Hematopoietic multipotent progenitor cell treated with erythropoietin and hydrocortisone succinate and interleukin-3 and kit ligand, for 15 days (in vitro differentiated cells): ENCODE data around the gene FAM234B.
"Not testable (repeated sequence)": the region's sequence is repeated elsewhere in the genome, so short reads cannot be mapped to it uniquely, and the experiment has no call there.

ENCODE experiments used
- DNase-seq: peaks from one replicate; pipeline ENCODE4 v3.0.0-alpha.2; 2015; ENCODE audit warnings: low spot score

The FAM234B gene

DNA sequence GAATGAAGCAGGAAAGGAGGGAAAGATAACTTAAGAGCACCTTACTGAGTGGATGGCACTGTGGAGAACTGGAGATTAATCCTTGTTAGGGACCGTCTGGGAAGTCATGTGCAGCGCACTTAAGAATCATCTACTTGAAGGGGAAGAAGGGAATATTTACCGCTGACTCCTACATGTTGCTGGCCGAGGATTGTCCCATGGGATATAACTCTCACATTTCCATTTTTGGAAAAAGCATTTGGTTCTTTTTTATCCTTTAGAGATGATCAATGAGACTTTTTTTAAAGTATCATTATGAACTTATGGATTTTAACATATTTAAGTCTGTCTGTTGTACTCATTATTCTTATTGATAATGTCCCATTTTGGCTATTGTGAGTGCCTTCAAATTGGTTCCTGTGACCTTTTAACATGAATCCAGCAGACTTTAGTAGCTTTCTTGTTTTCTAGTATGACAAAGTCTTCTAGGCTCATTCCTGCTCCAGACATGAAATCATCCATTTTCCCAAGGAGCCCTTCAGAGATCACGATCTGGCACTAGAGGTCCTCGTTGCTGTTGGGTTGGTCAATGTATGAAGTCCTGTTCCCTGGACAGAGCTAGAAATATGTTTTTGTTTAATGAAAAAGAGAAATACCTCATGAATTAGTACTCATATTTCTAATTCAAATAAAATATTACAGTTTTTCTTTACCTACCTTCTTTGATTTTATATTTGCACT, 20.2 kb upstream of the FAM234B start:
- no peak for DNase-seq

DNA sequence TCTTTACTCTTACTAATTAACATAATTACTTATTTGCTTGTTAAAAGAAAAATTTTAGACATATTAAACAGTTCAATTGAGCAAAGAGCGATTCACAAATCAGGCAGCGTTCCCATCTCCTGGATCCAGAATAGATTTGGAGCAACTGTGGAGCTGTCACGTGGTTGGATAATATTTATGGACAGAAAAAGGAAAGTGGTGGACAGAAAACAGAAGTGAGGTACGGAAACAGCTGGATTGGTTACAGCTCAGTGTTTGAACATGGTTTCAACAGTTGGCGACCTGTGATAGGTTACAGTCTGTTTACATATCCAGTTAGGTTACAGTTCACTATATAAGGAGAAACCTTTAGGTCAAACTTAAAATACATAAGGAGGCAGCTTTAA, 19.7 kb upstream of the FAM234B start:
- DNase-seq = no peak

DNA sequence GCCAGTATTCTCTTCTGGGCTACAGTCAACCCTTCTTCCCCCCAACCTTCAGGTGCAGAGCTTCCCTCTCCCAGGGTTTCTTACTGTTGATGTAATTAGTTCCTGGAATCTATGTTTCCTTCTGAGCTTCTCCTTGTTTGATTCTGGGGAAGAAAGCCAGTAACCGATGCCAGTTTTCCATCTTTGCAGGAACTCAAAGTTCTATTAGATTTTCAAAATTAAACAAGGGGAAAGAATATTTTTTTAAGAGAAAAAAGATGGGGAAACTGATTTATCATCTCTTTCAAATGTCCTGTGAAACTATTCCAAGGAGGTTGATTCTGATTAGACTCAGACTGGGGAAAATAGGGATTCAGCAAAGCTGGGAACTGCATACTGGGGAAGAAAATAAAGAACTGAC, 17.9 kb upstream of the FAM234B start:
- DNase-seq = no peak

DNA sequence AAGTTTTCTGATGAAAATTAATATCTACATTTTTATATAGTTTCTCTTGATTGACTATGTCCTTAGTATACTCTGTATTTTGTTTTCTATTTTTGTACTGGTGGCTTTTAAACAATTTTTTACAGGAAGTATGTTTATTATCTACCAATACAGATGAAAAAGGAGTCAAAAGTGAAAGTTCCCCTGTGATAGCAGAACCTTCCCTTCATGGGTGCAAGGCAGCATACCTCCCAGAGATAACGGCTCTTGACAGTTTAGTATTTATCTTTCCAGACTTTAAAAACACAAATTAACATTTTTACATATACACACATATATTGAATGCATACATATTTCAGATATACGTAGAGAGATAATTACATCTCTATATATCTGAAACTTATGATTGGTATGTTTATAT, 17.1 kb upstream of the FAM234B start:
- DNase-seq = peak; percentile 75

DNA sequence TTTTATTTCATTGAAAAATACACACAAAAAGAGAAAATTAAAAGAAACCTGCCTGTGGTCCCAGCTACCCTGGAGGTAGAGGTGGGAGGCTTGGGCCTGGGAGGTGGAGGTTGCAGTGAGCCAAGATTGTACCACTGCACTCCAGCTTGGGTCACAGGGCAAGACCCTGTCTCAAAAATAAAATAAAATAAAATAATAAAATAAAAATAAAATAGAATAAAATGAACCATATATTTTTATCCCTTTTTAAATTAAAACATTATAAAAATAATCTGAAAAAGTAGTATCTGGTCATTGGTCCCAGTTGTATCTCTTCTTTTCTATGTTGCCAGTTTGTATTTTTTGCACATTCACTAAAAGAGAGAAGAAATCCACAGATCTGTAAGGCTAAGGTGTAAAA, 16.7 kb upstream of the FAM234B start:
- DNase-seq = no peak

DNA sequence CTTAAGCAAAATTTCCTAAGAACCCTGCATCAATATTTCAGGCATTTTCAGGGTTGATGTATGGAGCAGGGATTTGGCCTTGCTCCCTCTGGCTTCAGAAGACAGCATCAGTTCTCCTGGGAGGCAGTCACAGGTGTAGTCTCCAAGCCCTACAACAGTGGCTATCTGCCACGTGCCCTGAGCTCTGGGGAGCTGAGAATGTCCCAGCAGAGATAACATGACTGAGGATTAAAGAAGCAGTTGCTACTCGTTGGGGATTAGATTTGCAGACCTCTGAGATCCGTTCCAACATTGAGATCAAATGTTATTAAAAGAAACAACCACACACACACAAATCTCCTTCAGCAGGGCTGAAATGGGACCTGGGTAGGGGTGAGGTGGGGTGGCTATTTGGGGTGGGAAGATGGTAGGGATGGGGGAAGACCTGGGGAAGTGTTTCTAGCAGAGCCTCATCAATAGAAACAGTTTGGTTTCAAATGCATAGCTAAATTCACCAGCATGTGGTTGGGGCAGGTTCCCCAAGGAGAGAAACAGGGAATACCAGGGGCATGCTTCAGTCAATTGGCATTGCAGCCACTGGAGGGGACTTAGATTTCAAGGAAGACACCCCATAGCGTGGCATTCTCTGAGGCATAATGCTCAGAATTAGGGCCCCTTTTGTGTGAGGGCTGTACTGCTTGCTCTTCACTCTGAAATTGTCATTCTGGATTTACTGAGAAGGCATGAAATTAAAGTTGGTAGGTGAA, 15.2 kb upstream of the FAM234B start:
- DNase-seq = no peak

DNA sequence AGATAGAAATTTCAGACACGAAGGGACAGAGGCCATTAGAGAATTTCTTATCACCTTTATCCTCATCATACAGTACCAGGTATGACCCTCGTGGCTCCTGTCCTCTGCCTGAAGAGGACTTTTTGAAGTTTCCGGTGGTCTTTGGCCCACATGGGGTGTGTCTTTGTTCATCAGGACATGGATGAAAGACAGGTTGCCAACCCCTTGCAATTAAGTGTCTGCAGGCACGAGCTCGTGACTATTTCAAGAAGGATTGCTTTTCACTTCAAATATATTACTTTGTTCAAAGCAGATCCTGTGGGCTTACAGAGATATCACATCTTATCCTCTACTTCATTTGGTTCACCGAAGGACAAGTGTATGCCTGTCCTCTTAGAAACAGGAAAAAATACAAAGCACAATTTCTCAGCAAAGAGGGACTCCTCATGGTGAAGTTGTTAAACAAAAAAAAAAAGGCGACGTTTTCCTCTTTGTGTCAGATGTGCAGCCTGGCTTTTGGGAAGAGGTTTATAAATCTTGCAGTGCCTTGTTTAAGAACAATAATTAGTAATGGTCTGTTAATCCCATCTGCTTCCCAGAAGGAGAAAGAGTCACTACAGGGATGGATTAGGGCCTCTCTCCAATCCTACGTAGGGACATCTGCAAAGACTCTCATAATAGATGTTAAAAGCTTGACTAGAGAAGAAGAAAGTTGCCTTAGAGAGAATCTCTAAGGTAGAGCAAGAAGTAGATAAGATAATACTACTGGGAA, 13.5 kb upstream of the FAM234B start:
- no peak for DNase-seq

DNA sequence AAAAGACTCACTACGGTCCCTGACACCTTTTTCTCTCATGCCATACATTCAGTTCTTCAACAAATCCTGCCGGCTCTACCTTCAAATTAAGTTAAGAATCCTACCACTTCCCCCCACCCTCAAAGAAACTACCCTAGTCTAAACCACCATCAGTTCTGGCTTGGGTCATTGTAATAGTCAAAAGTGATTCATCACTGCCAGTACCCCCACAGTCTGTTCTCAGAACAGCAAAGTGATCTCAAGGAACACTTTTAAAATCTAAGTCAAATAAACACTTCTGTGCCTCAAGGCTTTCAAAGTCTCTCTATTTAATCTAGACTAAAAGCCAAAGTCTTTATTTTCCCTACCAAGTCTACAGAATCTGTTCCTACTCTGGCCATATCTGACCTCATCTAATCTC, 12.0 kb upstream of the FAM234B start:
- DNase-seq = no peak

DNA sequence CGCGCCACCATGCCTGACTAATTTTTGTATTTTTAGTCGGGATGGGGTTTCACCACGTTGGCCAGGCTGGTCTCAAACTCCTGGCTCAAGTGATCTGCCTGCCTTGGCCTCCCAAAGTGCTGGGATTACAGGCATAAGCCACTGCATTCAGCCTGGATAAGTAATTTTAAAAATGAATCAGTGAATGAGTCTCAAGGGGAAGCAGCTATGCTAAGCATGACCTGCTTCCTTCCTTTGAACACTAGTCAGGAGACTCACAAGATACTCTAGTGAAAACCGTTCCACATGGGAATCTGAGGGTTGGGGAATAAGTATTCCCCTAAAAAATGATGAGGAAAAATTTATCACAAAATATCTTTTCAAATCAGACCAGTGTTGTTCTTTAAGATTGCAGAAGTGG, 10.7 kb upstream of the FAM234B start:
- no peak for DNase-seq

DNA sequence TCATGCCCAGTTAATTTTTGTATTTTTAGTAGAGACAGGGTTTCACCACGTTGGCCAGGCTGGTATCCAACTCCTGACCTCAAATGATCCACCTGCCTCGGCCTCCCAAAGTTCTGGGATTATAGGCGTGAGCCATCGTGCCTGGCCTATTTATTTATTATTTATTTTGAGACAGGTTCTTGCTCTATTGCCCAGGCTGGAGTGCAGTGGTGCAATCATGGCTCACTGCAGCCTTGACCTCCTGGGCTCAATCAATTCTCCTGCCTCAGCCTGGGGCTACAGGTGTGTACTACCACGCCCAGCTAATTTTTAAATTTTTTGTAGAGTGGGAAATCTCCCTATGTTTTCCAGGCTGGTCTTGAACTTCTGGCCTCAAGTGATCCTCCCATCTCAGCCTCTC, 8.8 kb upstream of the FAM234B start:
- not testable (repeated sequence) for DNase-seq

DNA sequence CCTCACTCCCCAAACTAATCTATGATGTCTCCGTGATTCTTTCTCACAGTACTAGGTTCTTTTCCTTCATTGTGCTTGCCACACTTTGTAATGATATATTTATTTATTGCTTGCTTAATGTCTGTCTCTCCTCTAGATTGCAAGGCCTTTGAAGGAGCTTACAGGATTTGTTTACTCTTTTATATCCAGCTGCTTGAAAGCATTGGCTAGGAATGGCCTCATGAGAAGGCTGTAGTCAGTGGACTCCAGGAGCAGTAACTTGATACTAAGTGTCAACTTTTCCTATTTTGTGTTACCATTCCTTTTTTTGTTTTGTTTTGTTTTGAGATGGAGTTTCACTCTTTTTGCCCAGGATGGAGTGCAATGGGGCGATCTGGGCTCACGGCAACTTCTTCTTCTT, 7.3 kb upstream of the FAM234B start:
- no peak for DNase-seq

DNA sequence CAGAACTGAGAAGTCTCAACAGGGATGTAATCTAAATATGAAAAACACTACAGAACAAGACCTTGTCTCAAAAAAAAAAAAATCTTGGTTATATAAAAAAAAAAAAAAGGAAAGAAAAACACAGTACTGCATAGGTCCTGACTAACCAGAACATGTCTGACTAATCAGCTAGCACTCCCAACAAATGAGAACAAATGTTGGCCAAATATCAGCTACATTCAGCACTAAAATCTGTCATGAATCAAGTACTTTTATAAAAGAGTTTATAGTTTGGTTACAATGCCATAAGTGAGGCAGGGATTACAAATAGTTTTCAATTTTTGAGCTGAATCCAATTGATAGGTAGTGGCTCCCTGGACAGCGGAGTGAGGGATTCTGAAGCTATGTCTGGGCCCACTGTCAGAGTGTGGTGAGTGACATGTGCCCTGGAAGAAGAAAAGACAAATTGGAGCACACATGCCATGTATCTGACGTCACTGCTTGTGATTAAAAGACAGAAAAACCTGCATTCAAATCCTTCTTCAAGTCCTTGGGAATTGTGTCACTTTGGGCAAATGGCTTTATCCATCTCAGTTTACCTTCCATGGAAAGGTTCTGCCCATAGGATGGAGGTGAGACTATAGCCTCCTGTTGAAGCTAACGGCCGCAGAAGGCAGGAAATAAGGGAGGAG, 5.6 kb upstream of the FAM234B start:
- no peak for DNase-seq

DNA sequence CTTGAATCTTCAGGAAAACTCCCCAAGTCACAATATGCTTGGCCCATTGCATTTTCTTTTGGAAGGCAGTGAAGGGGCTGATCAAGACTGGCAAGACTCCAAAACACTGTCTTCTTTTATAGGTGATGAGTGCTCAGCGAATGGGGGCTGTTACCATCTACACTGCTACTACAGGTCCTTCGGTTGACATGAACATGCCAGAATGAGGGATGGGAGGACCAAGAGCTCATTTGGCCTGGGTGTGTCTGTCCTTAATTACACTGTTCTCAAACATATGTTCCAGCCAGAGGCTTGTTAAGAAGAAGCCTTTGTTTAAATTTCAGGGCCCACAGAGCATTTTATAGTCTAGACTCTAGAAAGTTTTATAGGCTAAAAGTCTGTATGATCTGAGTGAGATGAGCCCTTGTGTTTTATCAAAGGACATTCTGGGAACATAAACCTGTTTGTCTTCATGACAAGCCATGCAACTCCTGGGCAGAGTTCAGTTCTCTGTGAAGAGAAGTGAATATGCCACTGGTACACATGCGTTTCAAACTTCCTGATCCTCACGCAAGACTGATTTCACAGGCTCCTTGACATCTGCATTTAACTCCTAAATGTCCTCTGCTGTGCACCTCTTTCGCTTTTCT, 4.7 kb upstream of the FAM234B start:
- no peak for DNase-seq

DNA sequence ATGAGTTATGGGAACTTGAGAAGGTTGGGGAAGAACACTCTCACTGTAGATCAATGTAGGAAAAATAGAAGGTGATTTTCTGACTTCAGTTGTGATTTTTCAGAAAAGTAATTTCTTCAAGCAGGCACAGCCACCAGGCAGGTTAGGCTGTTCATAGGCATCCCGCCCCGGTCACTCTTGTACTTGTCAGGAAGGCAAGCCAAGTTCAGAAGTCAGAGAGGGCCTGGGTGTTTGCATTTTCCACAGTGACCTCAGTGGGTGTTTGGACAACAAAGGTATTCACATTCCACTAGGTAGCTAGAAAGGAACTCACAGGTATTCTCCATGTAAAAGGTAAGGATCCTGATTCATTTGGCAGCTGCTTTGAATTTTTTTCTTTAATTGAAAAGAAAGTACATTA, 3.0 kb upstream of the FAM234B start:
- no peak for DNase-seq

DNA sequence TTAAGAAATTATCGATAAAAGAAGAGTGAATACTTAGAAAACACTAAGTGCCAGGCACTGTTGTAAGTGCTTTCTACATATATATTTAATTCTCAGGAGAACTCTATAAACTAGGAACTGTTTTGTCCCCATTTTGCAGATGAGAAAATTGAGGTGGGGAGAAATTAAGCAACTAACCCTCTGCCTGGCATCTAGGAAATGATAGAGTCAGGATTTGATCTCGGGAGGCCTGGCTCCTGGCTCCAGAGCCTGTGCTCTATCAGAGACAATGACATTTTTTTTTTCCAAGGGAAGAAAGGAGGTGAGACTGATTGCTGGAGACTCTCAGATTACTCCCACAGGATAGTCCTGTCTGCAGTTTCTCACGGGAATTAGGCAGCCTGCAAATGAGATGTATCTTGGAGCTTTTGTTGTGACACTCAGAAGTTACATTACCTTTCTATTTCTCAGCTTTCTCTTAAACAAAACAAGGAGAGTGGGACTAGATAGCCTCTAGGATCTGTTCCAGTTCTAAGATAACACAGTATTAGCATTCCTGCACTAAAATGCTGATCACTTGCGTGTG, 1.4 kb upstream of the FAM234B start:
- DNase-seq = no peak

DNA sequence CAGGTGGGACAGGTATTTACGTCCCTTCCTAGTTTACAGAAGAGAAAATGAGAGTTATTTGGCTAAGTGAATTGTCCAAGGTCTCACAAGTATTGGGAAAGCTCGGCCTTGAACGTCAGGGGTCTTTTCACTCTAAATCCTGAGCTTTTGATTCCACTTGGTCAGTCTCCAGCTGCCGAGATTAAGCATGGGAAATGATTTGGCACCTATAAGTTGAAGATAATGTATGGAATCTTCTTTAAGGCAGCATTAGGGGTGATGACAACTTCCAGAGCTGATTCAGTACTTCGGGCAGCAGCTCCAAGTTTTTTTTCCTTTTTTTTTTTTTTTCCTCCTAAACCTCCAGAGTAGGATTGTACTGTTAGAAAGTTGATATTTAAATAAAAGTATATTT, 722 bp downstream of the FAM234B start:
- no peak for DNase-seq

DNA sequence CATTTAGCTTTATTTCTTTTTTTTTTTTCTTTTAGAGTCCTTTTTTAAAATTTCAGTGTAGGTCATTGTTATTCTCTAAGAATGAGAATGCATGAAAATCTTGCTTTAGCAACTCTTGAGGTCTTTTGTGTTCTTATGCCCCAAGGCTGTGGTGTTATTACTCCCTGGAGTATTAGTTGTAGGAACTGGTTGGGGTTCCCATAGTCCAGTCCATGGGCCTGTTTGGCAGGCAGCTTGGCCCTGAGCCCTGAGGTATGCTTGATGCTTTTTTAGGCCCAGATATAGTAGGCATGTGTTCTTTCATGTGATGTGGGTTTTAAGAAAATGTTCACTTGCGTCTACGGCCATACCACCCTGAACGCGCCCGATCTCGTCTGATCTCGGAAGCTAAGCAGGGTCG, 1.6 kb downstream of the FAM234B start:
- DNase-seq = no peak

DNA sequence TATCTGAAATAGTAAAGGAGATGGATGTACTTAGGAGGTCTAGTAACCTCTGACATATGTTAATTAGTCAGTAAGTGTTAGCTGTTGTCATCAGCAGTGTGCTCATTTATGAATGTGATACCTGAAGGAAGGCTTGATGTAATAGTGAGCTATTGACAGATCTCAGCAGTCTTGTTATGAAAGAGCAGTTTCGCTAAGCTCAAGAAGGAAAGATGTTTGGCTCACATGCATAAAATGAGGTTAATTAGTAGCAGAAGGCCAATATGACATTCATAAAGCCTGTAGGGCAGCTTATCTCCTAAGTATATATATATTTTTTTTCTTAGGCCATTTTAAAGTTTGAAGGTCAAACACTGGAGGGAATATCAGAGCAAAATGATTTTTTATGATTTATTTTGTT, 2.8 kb downstream of the FAM234B start:
- no peak for DNase-seq

DNA sequence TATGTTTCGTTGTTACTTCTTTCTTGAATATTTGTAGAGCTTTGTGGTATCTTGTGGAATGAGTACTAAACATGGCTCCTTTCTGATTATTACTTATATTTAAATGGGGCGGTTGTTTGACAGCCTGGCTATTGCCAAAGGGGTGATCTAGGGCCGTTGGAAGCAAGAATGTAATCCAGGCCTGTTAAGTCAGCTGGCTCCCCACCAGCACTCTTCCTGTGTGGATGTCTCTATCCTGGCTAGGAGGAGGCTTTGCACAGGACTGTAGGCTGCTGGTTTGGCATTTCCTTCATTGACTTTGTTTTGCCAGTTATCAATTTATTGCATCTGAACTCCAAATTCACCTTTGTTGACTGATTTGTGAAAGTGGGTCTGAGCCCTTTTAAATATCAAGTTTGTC, 5.6 kb downstream of the FAM234B start:
- no peak for DNase-seq

DNA sequence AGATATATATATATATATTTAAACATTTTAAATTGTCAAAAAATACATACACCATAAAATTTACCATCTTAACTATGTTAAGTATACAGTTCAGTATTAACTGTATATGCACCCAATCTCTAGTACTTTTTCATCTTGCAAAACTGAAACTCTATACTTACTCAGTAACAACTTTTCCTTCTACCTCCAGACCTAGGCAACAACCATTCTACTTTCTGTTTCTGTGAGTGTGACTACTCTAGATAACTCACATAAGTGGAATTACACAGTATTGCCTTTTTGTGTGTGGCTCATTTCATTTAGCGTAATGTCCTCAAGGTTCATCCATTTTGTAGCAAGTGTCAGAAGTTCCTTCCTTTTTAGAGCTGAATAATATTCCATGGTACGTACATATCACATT, 8.2 kb downstream of the FAM234B start:
- DNase-seq = no peak

DNA sequence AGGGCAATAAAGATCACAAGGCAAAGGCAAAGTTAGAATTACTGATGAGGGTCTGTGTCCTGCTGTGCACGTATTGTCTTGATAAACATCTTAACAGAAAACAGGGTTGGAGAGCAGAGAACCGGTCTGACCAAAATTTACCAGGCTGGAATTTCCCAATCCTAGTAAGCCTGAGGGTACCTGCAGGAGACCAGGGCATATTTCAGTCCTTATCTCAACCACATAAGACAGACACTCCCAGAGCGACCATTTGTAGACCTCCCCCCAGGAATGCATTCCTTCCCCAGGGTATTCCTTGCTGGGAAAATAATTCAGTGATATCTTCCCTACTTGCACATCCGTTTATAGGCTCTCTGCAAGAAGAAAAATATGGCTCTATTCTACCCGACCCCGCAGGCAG, 9.4 kb downstream of the FAM234B start:
- not testable (repeated sequence) for DNase-seq

DNA sequence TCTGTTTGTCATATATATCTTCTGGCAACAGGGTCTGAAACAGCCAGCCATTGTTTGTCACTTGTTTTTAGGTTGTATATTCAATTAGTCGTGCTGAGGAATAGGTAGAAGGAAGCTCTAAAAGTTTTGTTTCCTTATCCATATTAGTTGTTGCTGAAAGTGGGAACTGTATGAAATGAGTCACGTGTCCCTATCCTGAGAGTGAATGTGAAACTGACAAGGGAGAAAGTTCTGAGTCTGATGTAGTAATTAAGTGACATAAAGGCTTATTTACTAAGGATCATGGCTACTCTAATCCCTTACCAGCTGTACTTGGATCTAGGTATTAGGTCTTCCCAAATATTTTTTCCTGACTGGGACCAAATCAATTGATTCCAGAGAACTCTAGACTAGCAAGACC, 16.4 kb downstream of the FAM234B start:
- peak; percentile 34 for DNase-seq
